ENCODE results near the gene AGMO. TPM values are rescaled to one million over a fixed set of nuclear protein-coding genes. Genes with fewer than 3 reads are reported as not detected.
A peak's percentile ranks its signal among the peaks of the same experiment; 100 is the strongest.
"Not testable (repeated sequence)": the region's sequence is repeated elsewhere in the genome, so short reads cannot be mapped to it uniquely, and the experiment has no call there.

The AGMO gene
- total RNA-seq, 3 donors from 2014 or later: 1.4 to 4.3 (median 1.6) TPM

GRCh38 chr7:15305002-15305600 lies 256.7 kb downstream of the AGMO start:
- H3K27me3 ChIP-seq: no peaks in the 10 kb centered on the region
- no peak for DNase-seq (ENCODE audit: low spot score in 2 of 2)
- no peaks in the 10 kb centered on the region for H3K4me1 ChIP-seq
- intact Hi-C loops (cut with DNase I; ENCODE audit: low total_unique reads): no loop called here
- H3K4me3 ChIP-seq: no peak overlapping the region
- H3K36me3 ChIP-seq: no peaks in the 10 kb centered on the region
- H3K9me3 ChIP-seq: no peaks in the 10 kb centered on the region
- no peak overlapping the region for H3K27ac ChIP-seq
- TF ChIP-seq CTCF (IDR thresholded peaks at IDR 0.05): peak; percentile 39 to 62 (median 55)
- TF ChIP-seq POLR2AphosphoS5 (IDR thresholded peaks at IDR 0.05): no peak
- no peak for TF ChIP-seq POLR2A (IDR thresholded peaks at IDR 0.05)

GRCh38 chr7:15303357-15303756 lies 258.5 kb downstream of the AGMO start:
- no peak overlapping the region for H3K27ac ChIP-seq
- intact Hi-C loops (cut with DNase I; ENCODE audit: low total_unique reads): no loop called here

GRCh38 chr7:15300986-15301385 lies 260.8 kb downstream of the AGMO start:
- H3K4me1 ChIP-seq; H3K27ac ChIP-seq; H3K27me3 ChIP-seq; DNase-seq (ENCODE audit: low spot score in 2 of 2); H3K9me3 ChIP-seq; H3K36me3 ChIP-seq; intact Hi-C loops (cut with DNase I; ENCODE audit: low total_unique reads); H3K4me3 ChIP-seq: not testable (repeated sequence)

More at GRCh38 chr7:15303357-15303756, 258.5 kb downstream of the AGMO start:
- Histone ChIP-seq H3K9me3 (no peaks in the 10 kb centered on the region), H3K4me1 (no peaks in the 10 kb centered on the region), H3K4me3 (no peak overlapping the region), H3K36me3 (no peaks in the 10 kb centered on the region), H3K27me3 (no peaks in the 10 kb centered on the region)
- DNase-seq (ENCODE audit: low spot score in 2 of 2): no peak
- no peak for TF ChIP-seq POLR2A (IDR thresholded peaks at IDR 0.05)
- no peak for TF ChIP-seq CTCF (IDR thresholded peaks at IDR 0.05)
- no peak for TF ChIP-seq POLR2AphosphoS5 (IDR thresholded peaks at IDR 0.05)

GRCh38 chr7:15292138-15292537 lies 269.7 kb downstream of the AGMO start:
- no peak for DNase-seq (ENCODE audit: low spot score in 2 of 2)
- Histone ChIP-seq H3K27me3 (no peaks in the 10 kb centered on the region), H3K36me3 (peaks cover 3% of the 10 kb centered on the region), H3K4me3 (no peak overlapping the region), H3K9me3 (no peaks in the 10 kb centered on the region), H3K27ac (no peak overlapping the region), H3K4me1 (no peaks in the 10 kb centered on the region)
- TF ChIP-seq CTCF (IDR thresholded peaks at IDR 0.05) (no peak), POLR2AphosphoS5 (IDR thresholded peaks at IDR 0.05) (no peak), POLR2A (IDR thresholded peaks at IDR 0.05) (no peak)
- intact Hi-C loops (cut with DNase I; ENCODE audit: low total_unique reads): no loop called here

- Histone ChIP-seq H3K36me3 (peaks cover 3% of the 10 kb centered on the region), H3K4me1 (no peaks in the 10 kb centered on the region), H3K27me3 (no peaks in the 10 kb centered on the region), H3K9me3 (no peaks in the 10 kb centered on the region), H3K27ac (no peak overlapping the region), H3K4me3 (no peak overlapping the region)
- no peak for DNase-seq (ENCODE audit: low spot score in 2 of 2)
- intact Hi-C loops (cut with DNase I; ENCODE audit: low total_unique reads): no loop called here
- no peak for TF ChIP-seq CTCF (IDR thresholded peaks at IDR 0.05)
- no peak for TF ChIP-seq POLR2A (IDR thresholded peaks at IDR 0.05)
- no peak for TF ChIP-seq POLR2AphosphoS5 (IDR thresholded peaks at IDR 0.05)
Observed at GRCh38 chr7:15291699-15292098, 270.1 kb downstream of the AGMO start.

GRCh38 chr7:15288741-15289140 lies 273.1 kb downstream of the AGMO start:
- DNase-seq (ENCODE audit: low spot score in 2 of 2): no peak
- Histone ChIP-seq H3K36me3 (peaks cover 3% of the 10 kb centered on the region), H3K4me3 (no peak overlapping the region), H3K4me1 (no peaks in the 10 kb centered on the region), H3K9me3 (no peaks in the 10 kb centered on the region), H3K27me3 (no peaks in the 10 kb centered on the region), H3K27ac (no peak overlapping the region)
- TF ChIP-seq CTCF (IDR thresholded peaks at IDR 0.05) (no peak), POLR2A (IDR thresholded peaks at IDR 0.05) (no peak), POLR2AphosphoS5 (IDR thresholded peaks at IDR 0.05) (no peak)
- intact Hi-C loops (cut with DNase I; ENCODE audit: low total_unique reads): no loop called here

All from breast epithelium (tissue), 4 donors.